Myocyte (in vitro differentiated cells): Measurements from ENCODE around the gene RAB1B. TPM values are rescaled to one million over a fixed set of nuclear protein-coding genes. Genes with fewer than 3 reads are reported as not detected.
"Not testable (repeated sequence)": the region's sequence is repeated elsewhere in the genome, so short reads cannot be mapped to it uniquely, and the experiment has no call there.

Source experiments
- DNase-seq: peaks from one replicate; pipeline ENCODE4 v3.0.0-alpha.2; 2012; ENCODE audit warnings: low read depth
- total RNA-seq: library from RNA; depleted of rRNA; stranded (reverse); fragments of >200 nt; gene quantifications from 2 replicates; pipeline ENCODE4 v1.2.3, GENCODE V29; 2014

Gene RAB1B
- total RNA-seq, 1 donor from 2014 or later = 146 TPM

GRCh38 chr11:66239511-66239910, 28.9 kb upstream of the RAB1B start:
- no peak for DNase-seq

DNA sequence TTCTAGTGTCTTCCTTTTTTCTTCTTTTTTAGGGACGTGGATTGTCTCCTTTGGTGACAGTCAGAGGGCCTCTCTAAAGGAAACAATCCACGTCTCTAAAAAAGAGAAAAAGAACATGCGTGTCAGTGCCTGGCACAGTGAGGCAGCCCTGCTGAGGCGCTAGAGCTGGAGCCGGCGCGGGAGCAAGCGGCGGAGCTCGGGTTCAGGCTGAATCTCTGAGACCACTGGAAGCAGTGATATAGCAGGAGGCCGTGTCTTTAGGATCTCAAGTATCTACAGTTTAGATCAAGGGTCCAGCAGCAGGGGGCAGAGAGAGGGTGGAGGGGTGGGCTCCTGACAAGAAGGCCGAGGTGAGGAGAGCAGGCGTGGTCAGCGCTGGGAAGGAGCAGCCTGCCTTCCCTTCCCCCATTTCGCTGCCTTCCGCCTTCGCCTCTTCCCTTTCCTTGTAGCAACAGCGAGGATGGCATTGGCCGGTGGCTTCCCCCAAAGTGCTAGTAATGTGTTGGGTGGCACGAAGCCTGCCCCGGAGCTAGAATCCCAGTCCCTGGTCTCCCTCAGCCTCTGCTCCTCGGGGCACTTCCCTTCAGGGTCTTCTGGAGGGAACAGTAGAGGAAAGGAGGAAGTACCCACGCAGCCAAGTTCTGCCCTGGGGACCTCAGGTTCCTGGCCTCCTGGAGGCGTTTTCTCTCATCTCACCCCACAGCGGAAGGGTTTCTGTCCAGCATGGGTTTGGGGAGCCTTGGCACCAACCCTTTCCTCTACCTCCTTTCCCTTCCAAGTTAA, 28.2 kb upstream of the RAB1B start:
- DNase-seq = no peak

DNA sequence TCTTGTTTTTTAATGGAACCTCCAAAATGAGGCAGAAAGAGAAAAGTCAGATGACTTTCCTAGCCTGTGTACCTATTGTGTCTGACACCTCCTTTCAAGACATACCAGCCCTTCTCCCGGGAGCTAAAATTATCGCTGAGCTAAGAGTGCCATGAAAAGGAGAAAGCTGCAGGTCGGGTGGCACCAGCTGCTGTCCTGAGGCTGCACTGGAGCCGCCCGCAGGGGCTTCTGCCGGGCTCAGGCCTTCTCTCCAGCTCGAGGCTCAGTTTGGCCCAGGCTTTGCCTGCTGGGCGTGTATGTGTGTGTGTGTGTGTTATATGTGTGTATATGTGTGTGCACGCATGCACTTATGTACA, 27.7 kb upstream of the RAB1B start:
- peak; percentile 76 for DNase-seq

DNA sequence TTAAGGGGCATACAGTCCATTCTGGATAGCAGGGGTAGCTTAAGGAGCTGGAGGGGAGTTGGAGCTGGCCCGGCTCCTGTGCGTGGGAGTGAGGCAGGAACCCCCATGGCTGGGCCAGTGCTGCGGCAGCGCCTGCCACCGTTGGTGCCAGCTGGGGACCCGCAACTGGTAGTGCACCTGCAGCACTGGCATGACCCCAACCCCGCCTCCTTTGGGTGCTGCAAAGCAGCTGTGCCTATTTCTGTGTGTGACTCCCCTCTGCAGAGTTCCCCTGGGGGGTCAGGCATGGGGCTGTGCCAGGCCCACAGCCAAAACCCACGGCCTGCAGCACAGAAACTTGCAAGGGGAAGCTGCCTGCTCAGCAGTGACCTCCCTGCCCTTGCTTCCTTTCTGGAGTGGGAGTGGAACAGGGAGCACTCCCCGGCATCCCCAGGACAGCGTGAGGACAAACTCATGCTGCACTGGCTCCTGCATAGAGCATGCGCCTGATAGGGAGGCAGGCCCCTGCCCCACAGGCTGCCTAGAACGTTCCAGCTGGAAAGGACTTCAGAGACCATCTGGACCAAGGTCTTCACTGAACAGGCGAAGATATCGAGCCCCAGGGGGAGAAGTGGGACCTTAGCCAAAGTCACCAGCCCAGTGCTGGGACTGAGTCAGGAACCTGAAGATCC, 26.2 kb upstream of the RAB1B start:
- DNase-seq = peak; percentile 55

DNA sequence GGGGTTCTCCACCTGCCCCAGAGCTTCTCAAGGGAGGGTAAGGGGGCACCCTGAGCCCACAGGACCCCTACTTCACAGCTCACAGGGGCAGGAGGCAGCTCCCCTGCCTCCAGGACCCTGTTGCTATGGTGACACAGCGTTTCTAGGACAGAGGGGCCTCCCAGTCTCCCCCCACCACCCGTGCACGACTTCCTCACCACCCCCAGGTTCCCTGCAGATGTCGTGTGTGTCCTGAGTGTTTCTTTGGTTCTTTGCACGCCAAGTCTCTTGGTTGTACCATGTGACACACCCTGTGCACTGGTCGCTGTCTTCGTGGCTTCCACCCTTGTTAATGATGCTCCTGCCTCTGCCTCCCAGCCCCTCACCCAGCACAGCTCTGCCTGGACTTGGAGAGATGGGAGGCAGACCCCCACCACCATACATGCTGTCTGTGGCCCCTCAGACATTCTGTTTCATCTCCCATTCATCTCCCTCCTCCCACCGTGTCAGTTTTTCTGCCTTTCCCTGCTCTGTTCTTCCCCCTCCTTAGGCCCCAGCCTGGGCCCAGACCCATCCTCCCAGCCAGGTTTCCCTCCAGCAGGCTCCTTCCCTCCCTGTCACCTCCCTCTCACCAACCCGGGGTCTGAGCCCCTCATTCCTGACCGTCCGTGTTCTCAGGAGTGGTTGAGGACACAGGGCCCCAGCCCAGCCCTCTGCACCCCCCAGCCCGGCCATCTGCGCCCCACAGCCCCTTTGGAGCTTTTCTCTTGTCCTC, 24.5 kb upstream of the RAB1B start:
- no peak for DNase-seq

- DNase-seq = no peak
Measured at GRCh38 chr11:66247295-66247694, 21.1 kb upstream of the RAB1B start.

DNA sequence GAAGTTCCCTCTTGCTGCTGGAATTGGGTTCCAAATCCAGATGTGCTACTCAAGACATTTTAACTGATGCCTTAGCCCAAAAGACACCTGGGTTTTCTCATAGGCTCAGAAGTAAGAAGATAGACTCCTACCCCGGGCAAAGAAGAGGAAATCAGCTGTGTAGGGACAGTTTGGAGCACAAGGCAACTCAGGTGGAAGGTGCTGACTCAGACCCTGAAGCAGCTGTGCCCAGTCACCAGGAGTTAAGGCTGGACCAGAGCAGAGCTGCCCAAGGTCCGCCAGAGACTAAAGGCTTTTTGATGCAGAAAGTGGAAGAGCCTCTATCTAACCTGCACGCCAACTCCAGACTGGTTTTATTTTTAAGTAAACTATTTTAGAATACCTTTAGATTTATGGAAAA, 20.6 kb upstream of the RAB1B start:
- no peak for DNase-seq

GRCh38 chr11:66248903-66249302, 19.5 kb upstream of the RAB1B start:
- no peak for DNase-seq

DNA sequence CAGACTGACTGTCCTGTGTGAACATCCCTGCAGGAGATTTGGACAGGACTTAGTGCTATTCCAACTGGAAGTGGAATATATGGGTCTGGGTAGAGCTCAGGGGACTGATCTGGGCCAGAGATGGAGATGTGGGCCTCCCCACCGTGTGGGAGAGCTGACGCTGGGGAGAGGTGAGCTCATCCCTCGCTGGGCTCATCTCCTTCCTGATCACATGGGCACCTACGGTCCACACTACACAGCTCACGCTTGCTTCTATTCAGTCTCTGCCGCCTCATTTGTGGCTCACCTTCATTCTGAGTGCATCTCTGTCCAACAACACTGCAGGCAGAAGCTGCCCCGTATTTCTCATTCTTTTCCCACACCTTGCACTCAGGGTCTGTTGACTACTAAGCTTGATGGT, 16.6 kb upstream of the RAB1B start:
- DNase-seq = no peak

DNA sequence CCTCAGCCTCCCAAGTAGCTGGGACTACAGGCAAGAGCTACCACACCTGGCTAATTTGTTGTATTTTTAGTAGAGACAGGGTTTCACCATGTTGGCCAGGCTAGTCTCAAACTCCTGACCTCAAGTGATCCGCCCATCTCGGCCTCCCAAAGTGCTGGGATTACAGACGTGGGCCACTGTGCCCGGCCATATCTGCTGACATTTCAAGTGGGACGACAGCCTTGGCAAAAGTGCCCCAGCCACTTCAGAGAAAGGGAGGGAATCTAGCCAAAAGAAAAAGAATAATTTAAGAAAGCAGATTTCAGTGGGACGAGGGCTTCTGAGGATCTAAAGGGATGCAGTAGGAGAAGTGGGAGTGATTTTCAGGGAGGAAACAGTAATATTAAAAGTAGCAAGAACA, 15.4 kb upstream of the RAB1B start:
- not testable (repeated sequence) for DNase-seq

- DNase-seq = no peak
Measured at GRCh38 chr11:66258473-66258893, 10.0 kb upstream of the RAB1B start.

- no peak for DNase-seq
Measured at GRCh38 chr11:66259225-66259624, 9.2 kb upstream of the RAB1B start.

- peak; percentile 76 for DNase-seq
Measured at GRCh38 chr11:66259956-66260355, 8.5 kb upstream of the RAB1B start.

DNA sequence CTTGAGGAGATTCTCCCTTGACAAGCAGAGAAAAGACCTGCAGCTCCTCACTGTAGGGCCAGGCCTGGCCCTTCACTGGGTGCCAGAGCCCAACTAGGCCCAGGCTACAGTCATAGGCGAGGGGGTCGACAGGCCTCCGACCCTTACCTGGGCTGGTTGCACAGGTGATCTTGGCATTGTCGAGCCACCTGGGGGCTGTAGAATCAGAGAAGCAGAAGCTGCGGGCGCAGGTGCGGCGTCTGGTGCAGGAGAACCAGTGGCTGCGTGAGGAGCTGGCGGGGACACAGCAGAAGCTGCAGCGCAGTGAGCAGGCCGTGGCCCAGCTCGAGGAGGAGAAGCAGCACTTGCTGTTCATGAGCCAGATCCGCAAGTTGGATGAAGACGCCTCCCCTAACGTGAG, 6.9 kb upstream of the RAB1B start:
- no peak for DNase-seq

DNA sequence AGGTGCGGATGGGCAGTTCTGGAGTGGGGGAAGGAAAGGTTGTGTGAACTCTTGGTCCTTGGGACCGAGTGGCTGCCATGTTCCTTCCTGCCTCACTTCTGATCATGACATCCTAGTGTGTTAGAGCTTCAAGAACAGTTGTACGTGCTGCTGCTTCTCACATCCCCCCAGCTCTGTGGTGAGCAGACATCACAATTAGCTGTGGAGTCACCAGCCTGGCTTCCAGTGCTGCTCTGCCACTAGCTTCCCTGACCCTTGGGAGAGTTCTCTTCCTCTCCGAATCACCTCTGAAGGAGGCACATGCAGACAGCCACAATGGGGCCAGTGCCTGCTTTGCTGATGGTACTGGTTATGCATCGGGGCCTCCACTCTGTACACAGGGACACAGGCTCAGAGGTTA, 6.2 kb upstream of the RAB1B start:
- peak; percentile 63 for DNase-seq

DNA sequence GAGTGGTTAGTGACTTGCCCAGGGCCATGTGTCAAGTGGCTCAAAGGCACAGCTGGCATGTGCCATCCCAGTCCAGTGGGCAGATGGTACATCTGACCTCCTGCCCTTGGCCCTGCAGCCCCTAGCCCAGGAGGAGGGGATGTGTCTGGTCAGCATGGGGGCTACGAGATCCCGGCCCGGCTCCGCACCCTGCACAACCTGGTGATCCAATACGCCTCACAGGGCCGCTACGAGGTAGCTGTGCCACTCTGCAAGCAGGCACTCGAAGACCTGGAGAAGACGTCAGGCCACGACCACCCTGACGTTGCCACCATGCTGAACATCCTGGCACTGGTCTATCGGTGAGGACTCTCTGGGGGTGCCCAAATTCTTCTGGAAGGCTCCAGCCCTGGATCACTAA, 5.7 kb upstream of the RAB1B start:
- DNase-seq = no peak

GRCh38 chr11:66263231-66263630, 5.2 kb upstream of the RAB1B start:
- DNase-seq = no peak

- no peak for DNase-seq
Measured at GRCh38 chr11:66263785-66264184, 4.7 kb upstream of the RAB1B start.

DNA sequence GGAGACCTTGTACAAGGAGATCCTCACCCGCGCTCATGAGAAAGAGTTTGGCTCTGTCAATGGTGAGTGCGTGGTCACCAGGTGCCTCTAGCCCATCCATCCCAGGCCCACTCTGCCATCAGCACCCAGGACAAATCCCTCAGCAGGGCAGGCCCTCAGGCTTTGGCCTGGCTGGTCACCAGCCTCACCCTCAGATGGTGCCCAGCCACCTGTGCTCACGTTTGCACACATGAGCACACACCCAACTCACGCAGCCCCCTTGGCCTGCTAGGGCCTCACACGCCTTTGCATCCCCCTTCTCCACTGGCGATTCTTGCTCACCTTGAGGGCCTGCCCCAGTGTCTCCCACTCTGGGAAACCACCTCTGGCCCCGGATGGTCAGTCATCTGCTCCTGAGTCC, 4.1 kb upstream of the RAB1B start:
- no peak for DNase-seq

DNA sequence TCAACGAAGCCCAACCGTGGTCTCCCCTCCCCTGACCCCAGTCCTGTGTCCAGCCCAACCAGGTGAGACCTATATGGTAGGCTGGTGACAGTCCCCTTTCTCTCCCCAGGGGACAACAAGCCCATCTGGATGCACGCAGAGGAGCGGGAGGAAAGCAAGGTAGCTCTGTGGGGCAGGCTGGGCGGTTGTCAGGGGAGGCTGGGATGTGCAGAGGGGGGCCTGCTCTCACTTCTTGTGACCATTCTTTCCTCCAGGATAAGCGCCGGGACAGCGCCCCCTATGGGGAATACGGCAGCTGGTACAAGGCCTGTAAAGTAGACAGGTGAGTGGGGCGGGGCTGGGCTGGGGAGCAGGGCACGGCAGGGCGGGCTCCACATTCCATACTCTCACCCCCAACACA, 3.5 kb upstream of the RAB1B start:
- DNase-seq = no peak

GRCh38 chr11:66265531-66266377, 2.7 kb upstream of the RAB1B start:
- no peak for DNase-seq
